Measurements from ENCODE around the gene STK32C. TPM values are rescaled to one million over a fixed set of nuclear protein-coding genes. Genes with fewer than 3 reads are reported as not detected.

STK32C gene
- total and polyA plus RNA-seq, 3 donors from 2014 or later = 33.9 to 49.0 (median 34.2) TPM

GRCh38 chr10:132247943-132248342, 59.8 kb downstream of the STK32C start:
- Histone ChIP-seq H3K4me3 (no peak overlapping the region), H3K36me3 (ENCODE audit: low read depth, missing control alignments) (no peaks in the 10 kb centered on the region), H3K9me3 (no peaks in the 10 kb centered on the region), H3K27me3 (no peaks in the 10 kb centered on the region), H3K4me1 (no peaks in the 10 kb centered on the region), H3K27ac (no peak overlapping the region)
- no peak for TF ChIP-seq CTCF (IDR thresholded peaks at IDR 0.05)
- TF ChIP-seq POLR2A (IDR thresholded peaks at IDR 0.05) = no peak
- intact Hi-C loops (cut with DNase I; ENCODE audit: low total_unique reads) = no loop called here
- whole genome bisulfite sequencing, 2 donors = 85 to 95% methylated on average over 4 to 19 of the region's 19 CpGs
- DNase-seq = no peak

- Histone ChIP-seq H3K4me1 (no peaks in the 10 kb centered on the region), H3K27me3 (no peaks in the 10 kb centered on the region), H3K27ac (no peak overlapping the region), H3K4me3 (no peak overlapping the region), H3K36me3 (ENCODE audit: low read depth, missing control alignments) (no peaks in the 10 kb centered on the region), H3K9me3 (no peaks in the 10 kb centered on the region)
- TF ChIP-seq CTCF (IDR thresholded peaks at IDR 0.05) = no peak
- no peak for TF ChIP-seq POLR2A (IDR thresholded peaks at IDR 0.05)
- intact Hi-C loops (cut with DNase I; ENCODE audit: low total_unique reads) = no loop called here
- WGBS, 2 donors = 92 to 94% methylated on average over 11 to 13 of the region's 13 CpGs
- no peak for DNase-seq
These were observed 61.5 kb downstream of the STK32C start for GRCh38 chr10:132246296-132246695.

- WGBS, 2 donors = 87 to 95% methylated on average over 14 of the region's 14 CpGs
- Histone ChIP-seq H3K27me3 (no peaks in the 10 kb centered on the region), H3K36me3 (ENCODE audit: low read depth, missing control alignments) (no peaks in the 10 kb centered on the region), H3K27ac (no peak overlapping the region), H3K9me3 (no peaks in the 10 kb centered on the region), H3K4me1 (no peaks in the 10 kb centered on the region), H3K4me3 (no peak overlapping the region)
- intact Hi-C loops (cut with DNase I; ENCODE audit: low total_unique reads) = no loop called here
- TF ChIP-seq POLR2A (IDR thresholded peaks at IDR 0.05) = no peak
- DNase-seq = no peak
These were observed 62.7 kb downstream of the STK32C start for GRCh38 chr10:132245056-132245455.

GRCh38 chr10:132243626-132244025, 64.1 kb downstream of the STK32C start:
- Histone ChIP-seq H3K27ac (no peak overlapping the region), H3K4me1 (no peaks in the 10 kb centered on the region), H3K27me3 (no peaks in the 10 kb centered on the region), H3K4me3 (no peak overlapping the region), H3K9me3 (no peaks in the 10 kb centered on the region), H3K36me3 (ENCODE audit: low read depth, missing control alignments) (no peaks in the 10 kb centered on the region)
- DNase-seq = no peak
- no peak for TF ChIP-seq CTCF (IDR thresholded peaks at IDR 0.05)
- no peak for TF ChIP-seq POLR2A (IDR thresholded peaks at IDR 0.05)
- WGBS, 2 donors = 86 to 93% methylated on average over 8 to 11 of the region's 11 CpGs
- intact Hi-C loops (cut with DNase I; ENCODE audit: low total_unique reads) = no loop called here

GRCh38 chr10:132243141-132243540, 64.6 kb downstream of the STK32C start:
- no peak overlapping the region for H3K27ac ChIP-seq
- H3K27me3 ChIP-seq = no peaks in the 10 kb centered on the region
- H3K4me1 ChIP-seq = no peaks in the 10 kb centered on the region
- WGBS, 2 donors = 78 to 83% methylated on average over 11 to 12 of the region's 12 CpGs
- no peaks in the 10 kb centered on the region for H3K9me3 ChIP-seq
- no peak overlapping the region for H3K4me3 ChIP-seq
- TF ChIP-seq POLR2A (IDR thresholded peaks at IDR 0.05) = no peak
- TF ChIP-seq CTCF (IDR thresholded peaks at IDR 0.05) = no peak
- intact Hi-C loops (cut with DNase I; ENCODE audit: low total_unique reads) = no loop called here
- DNase-seq = no peak
- H3K36me3 ChIP-seq (ENCODE audit: low read depth, missing control alignments) = no peaks in the 10 kb centered on the region

Data from testis (tissue), 3 donors.